Endothelial cell of umbilical vein (primary cell): ENCODE data around the gene ARHGAP29. TPM values are rescaled to one million over a fixed set of nuclear protein-coding genes. Genes with fewer than 3 reads are reported as not detected.

Experiments used
- BruUV-seq: library from RNA; stranded (reverse); fragments of 400-500 nt; replicated peaks from 2 replicates; lab custom pipeline; 2021; lab: Mats Ljungman, UMichigan
- CTCF ChIA-PET: fragments of 300-600, 350-600 bp; sonication (Branson Sonifier 250); formaldehyde crosslinking; loops from one replicate; lab custom pipeline; 2021; ENCODE audit warnings: antibody characterized with exemption, inconsistent platforms; lab: Charles Lee
- POLR2A ChIA-PET: fragments of 300-600, 350-600 bp; sonication (Branson Sonifier 250); formaldehyde crosslinking; loops from one replicate; lab custom pipeline; 2021; ENCODE audit warnings: antibody characterized with exemption, inconsistent platforms; lab: Charles Lee
- DNase-seq: peaks from one replicate; pipeline ENCODE4 v3.0.0-alpha.2; 2011; ENCODE audit warnings: low read depth, low spot score
- FAIRE-seq: peaks from 2 replicates; lab custom pipeline; 2011; peaks lifted over from hg19 to GRCh38; lab: Jason Lieb, UNC
- H2AFZ ChIP-seq: 2 replicates; pipeline ENCODE4 v1.6.0; 2012; ENCODE audit warnings: low read depth, low read length, control low read depth, inconsistent platforms
- H3K27ac ChIP-seq: 2 replicates; pipeline ENCODE4 v1.5.1; 2011; ENCODE audit warnings: low read depth, mild to moderate bottlenecking, control low read depth, low read length, moderate library complexity; ENCODE audit not compliant: insufficient read depth
- H3K27me3 ChIP-seq, 2 experiments: 2 replicates each; pipeline versions ENCODE4 v1.6.0 to v1.6.1; 2011; ENCODE audit warnings: low read length in 2 of 2, mixed read lengths in 1 of 2; ENCODE audit not compliant: control insufficient read depth in 2 of 2, insufficient read depth in 2 of 2
- H3K36me3 ChIP-seq, 2 experiments: 2 replicates in 1 of 2; 3 replicates in 1 of 2; pipeline ENCODE4 v1.5.1; 2011; ENCODE audit warnings: low read length in 2 of 2, mild to moderate bottlenecking in 1 of 2, moderate library complexity in 1 of 2; ENCODE audit not compliant: control insufficient read depth in 2 of 2, insufficient read depth in 2 of 2; ENCODE audit errors: extremely low read depth in 1 of 2
- H3K4me1 ChIP-seq: 3 replicates; pipeline ENCODE4 v1.5.1; 2011; ENCODE audit warnings: mild to moderate bottlenecking, low read length; ENCODE audit not compliant: control insufficient read depth, insufficient read depth; ENCODE audit errors: extremely low read depth
- H3K4me2 ChIP-seq: 2 replicates; pipeline ENCODE4 v1.6.1; 2011; ENCODE audit warnings: low read length, control low read depth, mixed read lengths; ENCODE audit not compliant: insufficient read depth
- H3K4me3 ChIP-seq, 3 experiments: fragments of 200-600 bp in 1 of 3; sonication (generic), shearing (Covaris generic) in 1 of 3; replicated peaks in 1 of 3; 2 replicates each; pipeline ENCODE4 v1.5.1; 2011 to 2016; ENCODE audit warnings: control low read depth in 3 of 3, low read length in 3 of 3, mild to moderate bottlenecking in 2 of 3, inconsistent platforms in 1 of 3, low read depth in 1 of 3, moderate library complexity in 1 of 3; ENCODE audit not compliant: insufficient read depth in 1 of 3
- H3K79me2 ChIP-seq: 2 replicates; pipeline ENCODE4 v1.6.0; 2012; ENCODE audit warnings: low read length, inconsistent platforms; ENCODE audit not compliant: control insufficient read depth, insufficient read depth
- H3K9ac ChIP-seq: replicated peaks from 2 replicates; pipeline ENCODE3; 2011; ENCODE audit warnings: low read length, control low read depth; ENCODE audit not compliant: insufficient read depth; ENCODE audit errors: extremely low read depth
- H3K9me1 ChIP-seq: replicated peaks from 3 replicates; pipeline ENCODE4 v1.6.0; 2011; ENCODE audit warnings: mild to moderate bottlenecking, low read length; ENCODE audit not compliant: control insufficient read depth, insufficient read depth; ENCODE audit errors: extremely low read depth
- H3K9me3 ChIP-seq: replicated peaks from 2 replicates; pipeline ENCODE4 v1.5.1; 2012; ENCODE audit warnings: low read length, inconsistent platforms; ENCODE audit not compliant: control insufficient read depth, insufficient read depth
- H4K20me1 ChIP-seq: replicated peaks from 2 replicates; pipeline ENCODE3; 2011; ENCODE audit warnings: mild to moderate bottlenecking, low read length; ENCODE audit not compliant: control insufficient read depth, insufficient read depth; ENCODE audit errors: extremely low read depth
- CTCF ChIP-seq, 2 donors: IDR thresholded peaks; 1 replicate in 1 of 2; 2 replicates in 1 of 2; pipeline ENCODE4 v1.5.1; 2011; ENCODE audit warnings: low read length in 2 of 2, mild to moderate bottlenecking in 2 of 2, moderate library complexity in 2 of 2, control low read depth in 1 of 2, inconsistent platforms in 1 of 2, low read depth in 1 of 2; ENCODE audit not compliant: insufficient read depth in 1 of 2; ENCODE audit errors: extremely low read depth in 1 of 2
- FOS ChIP-seq: IDR thresholded peaks from 2 replicates; pipeline ENCODE4 v1.6.1; 2011; ENCODE audit warnings: mild to moderate bottlenecking, low read length, moderate library complexity, borderline replicate concordance; ENCODE audit not compliant: insufficient read depth
- GATA2 ChIP-seq: IDR thresholded peaks from 2 replicates; pipeline ENCODE4 v1.7.0; 2011; ENCODE audit warnings: low read depth, mild to moderate bottlenecking, moderate library complexity, mixed read lengths, low read length; ENCODE audit not compliant: insufficient read length, insufficient read depth
- JUN ChIP-seq: IDR thresholded peaks from 2 replicates; pipeline ENCODE4 v1.6.1; 2011; ENCODE audit warnings: borderline replicate concordance, low read depth; ENCODE audit not compliant: insufficient read length, insufficient read depth
- MAX ChIP-seq: IDR thresholded peaks from 2 replicates; pipeline ENCODE4 v1.6.1; 2011; ENCODE audit not compliant: insufficient read depth, insufficient read length
- POLR2AphosphoS5 ChIP-seq: IDR thresholded peaks from 2 replicates; pipeline ENCODE4 v1.6.1; 2012; ENCODE audit warnings: low read depth, mild to moderate bottlenecking, control low read depth, low read length, moderate library complexity; ENCODE audit not compliant: insufficient read depth
- dilution Hi-C: fragments of 300-500 bp; cut with MboI; formaldehyde crosslinking; loops from one replicate; pipeline ENCODE4 v1.15.0; 2019; ENCODE audit warnings: low sequenced_read_pairs; ENCODE audit not compliant: extremely low pct_ligation_motif_present
- intact Hi-C: fragments of 100-400 bp; cut with micrococcal nuclease; formaldehyde crosslinking; loops from one replicate; pipeline ENCODE4 v1.10.0; 2022
- polyA plus RNA-seq, 4 experiments: library from polyadenylated mRNA; depleted of rRNA in 3 of 4; stranded (reverse) in 3 of 4; unstranded in 1 of 4; fragments of >200 nt; gene quantifications; 2 replicates each; pipeline versions ENCODE4 v1.2.1 to v1.2.3, GENCODE V29; 2011 to 2012; ENCODE audit warnings: missing spikeins in 1 of 4
- total RNA-seq: library from RNA; stranded (reverse); gene quantifications from 2 replicates; pipeline ENCODE4 v1.2.3, GENCODE V29; 2021

ARHGAP29 gene
- total and polyA plus RNA-seq, 2 donors (not counting 3 experiments of a cell fraction or from before 2014, with no cell fraction given): 56.3 to 199 TPM

- peak overlapping the region; percentile 64 for H3K27ac ChIP-seq
Measured at GRCh38 chr1:94255476-94255875, 18.1 kb upstream of the ARHGAP29 start.

GRCh38 chr1:94254073-94254810, 16.9 kb upstream of the ARHGAP29 start:
- Histone ChIP-seq H3K79me2 (no peaks in the 10 kb centered on the region), H3K9me1 (no peaks in the 10 kb centered on the region)

More at GRCh38 chr1:94255476-94255875, 18.1 kb upstream of the ARHGAP29 start:
- Histone ChIP-seq H2AFZ (peak overlapping the region; percentile 58), H3K9me1 (no peaks in the 10 kb centered on the region), H3K27me3 (no peaks in the 10 kb centered on the region), H3K79me2 (no peaks in the 10 kb centered on the region), H3K9ac (no peak overlapping the region), H3K36me3 (no peaks in the 10 kb centered on the region), H3K4me1 (peaks cover 49% of the 10 kb centered on the region), H4K20me1 (no peaks in the 10 kb centered on the region), H3K4me2 (peak overlapping the region; percentile 57), H3K9me3 (no peaks in the 10 kb centered on the region), H3K4me3 (no peak overlapping the region)
- intact Hi-C loops (no loop called here), dilution Hi-C loops (no loop called here)
- TF ChIP-seq FOS (peak; percentile 45), JUN (no peak), MAX (no peak), GATA2 (peak; percentile 20)
- FAIRE-seq (peak; percentile 72), DNase-seq (peak; percentile 60)
- CTCF ChIA-PET: interaction anchor here (0.7 to 1.7 kb wide), 4 partner anchors 10 to 216 kb away, joined by 3 to 9 read pairs (median 6); no protein-coding TSS in a partner anchor
- BruUV-seq: no TSS peak
- POLR2A ChIA-PET: no interaction called here

More at GRCh38 chr1:94254073-94254810, 16.9 kb upstream of the ARHGAP29 start:
- Histone ChIP-seq H3K9me3 (no peaks in the 10 kb centered on the region), H3K27ac (peak overlapping the region; percentile 64), H3K27me3 (no peaks in the 10 kb centered on the region), H4K20me1 (no peaks in the 10 kb centered on the region), H3K4me2 (peak overlapping the region; percentile 48), H3K4me1 (peaks cover 36% of the 10 kb centered on the region), H3K4me3 (no peak overlapping the region), H2AFZ (no peak overlapping the region), H3K36me3 (no peaks in the 10 kb centered on the region), H3K9ac (no peak overlapping the region)
- FAIRE-seq: peak; percentile 86
- POLR2A ChIA-PET: interaction anchor here (0.5 to 1.1 kb wide), 4 partner anchors 11 to 64 kb away, joined by 3 to 8 read pairs (median 6); partner anchors contain the start of gene ARHGAP29
- dilution Hi-C loops: no loop called here
- TF ChIP-seq POLR2AphosphoS5: peak; percentile 56
- peak; percentile 62 for TF ChIP-seq GATA2
- TF ChIP-seq CTCF (IDR thresholded peaks at IDR 0.05; ENCODE audit: extremely low read depth in 1 of 2, insufficient read depth in 1 of 2, low read depth in 1 of 2, low read length in 2 of 2): no peak
- peak; percentile 95 for TF ChIP-seq FOS
- no TSS peak for BruUV-seq
- CTCF ChIA-PET: interaction anchor here (1.0 to 2.0 kb wide), 11 partner anchors 12 to 228 kb away, joined by 3 to 9 read pairs (median 5); no protein-coding TSS in a partner anchor
- intact Hi-C loops: no loop called here
- peak; percentile 76 for DNase-seq
